ENCODE data around the gene C20orf204. TPM values are rescaled to one million over a fixed set of nuclear protein-coding genes. Genes with fewer than 3 reads are reported as not detected.

C20orf204 gene
- total and polyA plus RNA-seq, 2 of the 4 experiments (the other 2 are of a cell fraction), result 0.09 to 0.18 TPM

DNA sequence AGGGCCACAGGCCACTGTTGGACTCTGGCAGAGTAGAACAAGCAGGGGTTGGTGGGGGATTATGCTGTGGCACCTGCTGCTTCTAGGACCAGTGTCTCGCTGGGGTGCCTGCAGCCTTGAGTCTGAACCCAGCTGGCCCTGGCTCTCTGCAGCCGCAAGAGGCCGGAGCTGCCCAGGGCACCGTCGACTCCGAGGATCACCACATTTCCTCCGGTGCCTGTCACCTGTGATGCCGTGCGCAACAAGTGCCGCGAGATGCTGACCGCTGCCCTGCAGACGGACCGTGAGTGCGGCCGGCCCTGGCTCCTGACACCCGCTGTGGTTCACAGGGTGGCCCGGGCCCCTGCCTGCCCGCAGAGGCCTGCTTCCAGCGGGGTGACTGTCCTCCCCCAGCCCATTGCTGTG lies 33.2 kb downstream of the C20orf204 start:
- ChIA-PET POLR2A (ENCODE audit: unreplicated experiment) (no interaction called here), CTCF (interaction anchor here (0.6 to 1.8 kb wide), 3 partner anchors 11 to 51 kb away, joined by 3 to 6 read pairs (median 3); no protein-coding TSS in a partner anchor)
- Histone ChIP-seq H2AK9ac (replicated peaks; ENCODE audit: low read depth, low read length, poor library complexity) (no peak overlapping the region), H3K9me1 (ENCODE audit: insufficient read depth, low read length) (peaks cover 12% of the 10 kb centered on the region; the same call in 1 of the 2 replicates), H3K14ac (replicated peaks; ENCODE audit: low read depth, low read length) (no peak overlapping the region), H2AK5ac (ENCODE audit: low read depth, low read length) (no peak overlapping the region), H2AFZ (replicated peaks; ENCODE audit: low read length, poor library complexity) (no peak overlapping the region), H3K56ac (ENCODE audit: extremely low read depth, insufficient read depth, low read length) (no peak overlapping the region), H4K8ac (ENCODE audit: low read depth in 2 of 2, low read length in 2 of 2) (no peak overlapping the region), H3K27me3 (ENCODE audit: control insufficient read depth, insufficient read depth, low read length) (no peaks in the 10 kb centered on the region), H3K9ac (ENCODE audit: low read depth, low read length) (no peak overlapping the region), H3K4me3 (ENCODE audit: insufficient read depth, low read depth, low read length) (no peak overlapping the region), H3K4ac (ENCODE audit: low read depth, low read length) (no peak overlapping the region), H3K9me3 (ENCODE audit: control insufficient read depth, insufficient read depth, low read length) (no peaks in the 10 kb centered on the region), H3K36me3 (ENCODE audit: control insufficient read depth, insufficient read depth, low read length) (peaks cover 16% of the 10 kb centered on the region; the same call in 1 of the 2 replicates), H2BK5ac (ENCODE audit: low read depth, low read length, poor library complexity, severe bottlenecking) (no peak overlapping the region), H3K4me2 (ENCODE audit: low read depth, low read length) (no peak overlapping the region), H3K4me1 (ENCODE audit: control insufficient read depth, insufficient read depth, low read length) (peaks cover 17% of the 10 kb centered on the region), H2BK20ac (ENCODE audit: low read depth, low read length) (no peak overlapping the region), H2BK120ac (ENCODE audit: low read depth, low read length) (no peak overlapping the region), H2BK15ac (ENCODE audit: low read depth, low read length) (no peak overlapping the region), H3K79me1 (ENCODE audit: low read depth in 1 of 2, low read length in 2 of 2) (peaks cover 0 to 21% of the 10 kb centered on the region in 2 experiments; a peak in 2 of 4 replicates), H3K18ac (ENCODE audit: low read depth, low read length) (no peak overlapping the region), H3K27ac (ENCODE audit: insufficient read depth, low read length) (no peak overlapping the region), H4K20me1 (ENCODE audit: insufficient read depth, low read length) (peaks cover 10% of the 10 kb centered on the region; the same call in 1 of the 2 replicates), H3K23ac (ENCODE audit: low read depth, low read length) (no peak overlapping the region), H4K5ac (ENCODE audit: low read depth, low read length) (no peak overlapping the region), H4K91ac (ENCODE audit: insufficient read depth, low read depth, low read length) (no peak overlapping the region)
- in situ Hi-C loops (cut with MboI; ENCODE audit: low sequenced_read_pairs), result no loop called here
- 84% methylated on average over 11 of the region's 20 CpGs; no CpG with 5 or more reads in 1 of the 2 experiments for WGBS, 2 experiments (ENCODE audit: extremely low coverage in 2 of 2, insufficient read length in 1 of 2)
- BruUV-seq (replicated peaks), result no TSS peak
- DNase-seq (no peak), ATAC-seq (ENCODE audit: low read depth) (no peak)
- TF ChIP-seq MAZ (IDR thresholded peaks at IDR 0.05; ENCODE audit: borderline replicate concordance, low read depth, low read length) (no peak), SMC3 (IDR thresholded peaks at IDR 0.05; ENCODE audit: low read depth, low read length) (no peak), CHD1 (IDR thresholded peaks at IDR 0.05; ENCODE audit: low read depth, low read length) (no peak), RFX5 (IDR thresholded peaks at IDR 0.05; ENCODE audit: low read depth, low read length) (no peak), RAD21 (IDR thresholded peaks at IDR 0.05; ENCODE audit: low read length) (no peak)
- TF ChIP-seq, protein P1, sequence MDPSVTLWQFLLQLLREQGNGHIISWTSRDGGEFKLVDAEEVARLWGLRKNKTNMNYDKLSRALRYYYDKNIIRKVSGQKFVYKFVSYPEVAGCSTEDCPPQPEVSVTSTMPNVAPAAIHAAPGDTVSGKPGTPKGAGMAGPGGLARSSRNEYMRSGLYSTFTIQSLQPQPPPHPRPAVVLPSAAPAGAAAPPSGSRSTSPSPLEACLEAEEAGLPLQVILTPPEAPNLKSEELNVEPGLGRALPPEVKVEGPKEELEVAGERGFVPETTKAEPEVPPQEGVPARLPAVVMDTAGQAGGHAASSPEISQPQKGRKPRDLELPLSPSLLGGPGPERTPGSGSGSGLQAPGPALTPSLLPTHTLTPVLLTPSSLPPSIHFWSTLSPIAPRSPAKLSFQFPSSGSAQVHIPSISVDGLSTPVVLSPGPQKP (IDR thresholded peaks at IDR 0.05; ENCODE audit: borderline replicate concordance, low read depth, low read length), result no peak
- TF ChIP-seq, protein P2, sequence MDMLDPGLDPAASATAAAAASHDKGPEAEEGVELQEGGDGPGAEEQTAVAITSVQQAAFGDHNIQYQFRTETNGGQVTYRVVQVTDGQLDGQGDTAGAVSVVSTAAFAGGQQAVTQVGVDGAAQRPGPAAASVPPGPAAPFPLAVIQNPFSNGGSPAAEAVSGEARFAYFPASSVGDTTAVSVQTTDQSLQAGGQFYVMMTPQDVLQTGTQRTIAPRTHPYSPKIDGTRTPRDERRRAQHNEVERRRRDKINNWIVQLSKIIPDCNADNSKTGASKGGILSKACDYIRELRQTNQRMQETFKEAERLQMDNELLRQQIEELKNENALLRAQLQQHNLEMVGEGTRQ (IDR thresholded peaks at IDR 0.05; ENCODE audit: low read depth, low read length), result no peak
- dilution Hi-C loops (cut with HindIII; ENCODE audit: low sequenced_read_pairs, unreplicated experiment), result no loop called here
- intact Hi-C loops (cut with micrococcal nuclease), result no loop called here

Measured in IMR-90 (cell line).